IMR-90 (cell line): ENCODE data around the gene SLC38A8.

Source experiments
- CEBPB ChIP-seq: IDR thresholded peaks from 2 replicates; pipeline ENCODE4 v1.6.1; 2012; ENCODE audit warnings: low read depth, low read length, improper control_type of control experiment
- CTCF ChIP-seq: conservative IDR thresholded peaks from 2 replicates; pipeline ENCODE4 v1.5.1; 2012; ENCODE audit warnings: mild to moderate bottlenecking, low read depth, low read length, improper control_type of control experiment
- POLR2A ChIP-seq: IDR thresholded peaks from 2 replicates; pipeline ENCODE4 v1.6.1; 2012; ENCODE audit warnings: mild to moderate bottlenecking, low read depth, low read length
- RAD21 ChIP-seq: IDR thresholded peaks from 2 replicates; pipeline ENCODE4 v1.6.1; 2012; ENCODE audit warnings: low read length, improper control_type of control experiment

GRCh38 chr16:84038469-84038868 is 4.1 kb downstream of the SLC38A8 start:
- TF ChIP-seq CEBPB, result no peak
- TF ChIP-seq RAD21, result no peak
- no peak for TF ChIP-seq CTCF
- no peak for TF ChIP-seq POLR2A
